DOHH2 (cell line): ENCODE data around the gene OR4F6.
"Not testable (repeated sequence)": the region's sequence is repeated elsewhere in the genome, so short reads cannot be mapped to it uniquely, and the experiment has no call there.

Experiments
- CTCF ChIP-seq: fragments of 200-600 bp; sonication (generic); IDR thresholded peaks from one replicate; pipeline ENCODE4 v1.5.1; 2014; ENCODE audit warnings: antibody characterized with exemption, mild to moderate bottlenecking, low read depth, low read length; ENCODE audit not compliant: poor library complexity, severe bottlenecking
- EZH2phosphoT487 ChIP-seq: fragments of 200-600 bp; sonication (generic); IDR thresholded peaks from 2 replicates; pipeline ENCODE4 v1.6.1; 2017; ENCODE audit warnings: borderline replicate concordance, mild to moderate bottlenecking, antibody characterized with exemption, low read length, moderate library complexity, mixed read lengths

GRCh38 chr15:101765340-101765671 lies 38.0 kb upstream of the OR4F6 start:
- TF ChIP-seq CTCF, EZH2phosphoT487: not testable (repeated sequence)
